ENCODE data around the gene ADAMTS7.

DNA sequence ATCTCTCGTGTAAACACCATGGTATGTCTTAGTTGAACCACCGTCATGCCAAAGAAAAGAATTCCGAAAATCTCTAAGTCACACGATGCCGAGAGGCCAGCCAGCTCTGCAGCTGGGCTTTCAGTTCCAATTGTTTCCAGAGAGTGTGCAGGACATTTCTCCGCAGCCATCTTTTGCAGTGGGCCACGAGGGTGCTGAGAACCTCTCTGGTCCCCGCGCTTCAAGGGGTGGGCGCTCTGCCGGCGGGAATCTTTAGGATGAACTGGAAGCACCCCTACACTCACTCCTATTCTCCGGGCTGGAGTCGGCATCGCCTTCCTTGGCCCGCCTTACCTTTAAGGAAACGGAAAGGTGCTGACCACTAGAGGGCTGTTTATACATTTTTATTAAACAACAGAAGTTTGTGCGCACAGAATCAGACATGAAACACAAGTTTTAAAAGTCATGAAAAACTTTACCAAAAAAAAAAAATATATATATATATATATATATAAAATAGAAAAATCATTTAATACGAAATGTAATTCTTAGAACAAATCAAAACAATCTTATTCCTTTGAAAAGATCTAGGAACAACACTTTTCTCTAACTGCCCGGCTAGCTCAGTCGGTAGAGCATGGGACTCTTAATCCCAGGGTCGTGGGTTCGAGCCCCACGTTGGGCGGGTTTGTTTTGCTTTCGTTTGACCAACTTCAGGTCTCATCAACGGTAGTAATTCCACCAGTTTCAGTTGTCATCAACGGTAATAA, 48.9 kb upstream of the ADAMTS7 start:
- TF ChIP-seq CTCF (conservative IDR thresholded peaks at IDR 0.05; ENCODE audit: low read depth, low read length): peak; percentile 56
- TF ChIP-seq EZH2 (IDR thresholded peaks at IDR 0.05; ENCODE audit: low read length, unreplicated experiment): no peak
- no peak for TF ChIP-seq EZH2phosphoT487 (IDR thresholded peaks at IDR 0.05; ENCODE audit: borderline replicate concordance, low read length)

Data from PC-3 (cell line).